Measurements from ENCODE around the gene MINDY3. TPM values are rescaled to one million over a fixed set of nuclear protein-coding genes. Genes with fewer than 3 reads are reported as not detected.

MINDY3 gene
- total RNA-seq, 4 donors from 2014 or later = 32.8 to 44.2 (median 38.2) TPM

DNA sequence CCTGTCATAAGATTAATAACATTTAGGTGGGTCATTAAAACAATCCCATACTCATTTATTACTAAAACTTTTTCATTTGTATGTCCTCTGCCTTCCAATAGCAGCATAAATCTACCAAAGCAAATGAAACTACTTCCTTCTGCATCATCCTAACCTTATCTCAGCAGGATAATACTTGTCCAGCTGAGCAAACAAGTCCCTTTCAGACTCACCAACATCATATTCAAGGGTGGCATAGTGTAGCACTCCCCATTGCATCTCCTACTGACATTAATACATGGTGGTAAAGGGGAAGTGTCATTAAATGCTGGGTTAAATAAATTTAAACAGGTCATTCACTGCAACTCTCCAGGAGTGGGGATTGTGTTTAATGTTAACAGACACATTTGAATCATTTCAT, 3.4 kb upstream of the MINDY3 start:
- Histone ChIP-seq H3K27me3 (no peaks in the 10 kb centered on the region), H3K27ac (no peak overlapping the region), H3K9me3 (no peaks in the 10 kb centered on the region), H3K4me3 (replicated peaks in 1 of 3) (no peak overlapping the region), H3K36me3 (no peaks in the 10 kb centered on the region), H3K4me1 (peaks cover 10 to 11% of the 10 kb centered on the region in 2 donors)
- TF ChIP-seq POLR2A (IDR thresholded peaks at IDR 0.05) = no peak
- TF ChIP-seq, protein P1, sequence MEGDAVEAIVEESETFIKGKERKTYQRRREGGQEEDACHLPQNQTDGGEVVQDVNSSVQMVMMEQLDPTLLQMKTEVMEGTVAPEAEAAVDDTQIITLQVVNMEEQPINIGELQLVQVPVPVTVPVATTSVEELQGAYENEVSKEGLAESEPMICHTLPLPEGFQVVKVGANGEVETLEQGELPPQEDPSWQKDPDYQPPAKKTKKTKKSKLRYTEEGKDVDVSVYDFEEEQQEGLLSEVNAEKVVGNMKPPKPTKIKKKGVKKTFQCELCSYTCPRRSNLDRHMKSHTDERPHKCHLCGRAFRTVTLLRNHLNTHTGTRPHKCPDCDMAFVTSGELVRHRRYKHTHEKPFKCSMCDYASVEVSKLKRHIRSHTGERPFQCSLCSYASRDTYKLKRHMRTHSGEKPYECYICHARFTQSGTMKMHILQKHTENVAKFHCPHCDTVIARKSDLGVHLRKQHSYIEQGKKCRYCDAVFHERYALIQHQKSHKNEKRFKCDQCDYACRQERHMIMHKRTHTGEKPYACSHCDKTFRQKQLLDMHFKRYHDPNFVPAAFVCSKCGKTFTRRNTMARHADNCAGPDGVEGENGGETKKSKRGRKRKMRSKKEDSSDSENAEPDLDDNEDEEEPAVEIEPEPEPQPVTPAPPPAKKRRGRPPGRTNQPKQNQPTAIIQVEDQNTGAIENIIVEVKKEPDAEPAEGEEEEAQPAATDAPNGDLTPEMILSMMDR (IDR thresholded peaks at IDR 0.05) = no peak
- intact Hi-C loops (cut with DNase I) = no loop called here
- no peak for DNase-seq

DNA sequence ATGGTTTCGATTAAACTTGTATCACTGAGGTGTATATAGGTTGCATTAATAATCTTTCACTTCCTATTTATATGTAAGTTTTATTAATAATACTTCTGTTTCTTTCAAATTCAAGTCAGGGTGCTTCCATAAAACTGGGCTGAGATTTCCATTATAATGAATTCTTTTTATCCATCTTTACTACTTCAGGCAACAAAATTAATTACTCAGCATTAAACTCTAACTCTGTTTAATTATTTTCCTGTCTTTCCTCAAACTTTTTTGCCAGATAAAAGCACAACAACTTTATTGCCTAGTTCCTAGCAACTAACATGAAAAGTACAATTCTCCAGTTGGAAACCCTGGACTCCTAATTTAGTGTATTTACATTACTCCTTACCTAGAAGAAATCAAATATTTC, 3.0 kb upstream of the MINDY3 start:
- TF ChIP-seq, protein P1 (IDR thresholded peaks at IDR 0.05) = no peak
- TF ChIP-seq POLR2A (IDR thresholded peaks at IDR 0.05) = no peak
- Histone ChIP-seq H3K4me1 (peaks cover 11 to 14% of the 10 kb centered on the region in 2 donors), H3K9me3 (no peaks in the 10 kb centered on the region), H3K27ac (no peak overlapping the region), H3K36me3 (no peaks in the 10 kb centered on the region), H3K4me3 (replicated peaks in 1 of 3) (no peak overlapping the region), H3K27me3 (no peaks in the 10 kb centered on the region)
- WGBS, 2 donors = 88 to 93% methylated on average over 1 of the region's 1 CpG
- intact Hi-C loops (cut with DNase I) = no loop called here
- no peak for DNase-seq

DNA sequence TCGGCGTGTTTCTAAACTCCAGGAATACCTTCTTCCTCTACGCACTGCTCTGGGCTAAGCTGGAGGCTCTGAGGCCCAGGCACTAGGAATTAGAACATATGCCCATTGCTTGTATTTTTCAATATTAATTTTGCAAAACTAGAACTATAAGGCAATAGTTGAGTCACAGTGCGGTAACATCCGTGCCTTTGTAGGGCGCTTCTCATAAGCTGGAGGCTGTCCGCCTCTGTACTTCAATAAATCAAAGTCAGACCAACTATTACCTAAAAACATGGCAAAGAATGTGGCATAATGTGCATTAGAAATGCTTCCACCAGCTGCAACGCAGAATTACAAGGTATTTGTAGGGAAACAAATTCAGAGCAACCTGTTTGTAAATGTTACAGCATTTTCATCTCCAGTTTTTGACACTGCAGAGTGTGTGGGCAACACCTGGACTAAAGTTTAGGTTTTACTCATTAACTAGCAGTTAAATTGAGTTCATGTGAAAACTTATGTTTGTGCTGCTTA, 440 bp upstream of the MINDY3 start:
- peak overlapping the region in 2 of 3 donors; percentile 67 to 83 for H3K27ac ChIP-seq
- no peaks in the 10 kb centered on the region for H3K27me3 ChIP-seq
- DNase-seq = no peak
- no peaks in the 10 kb centered on the region for H3K36me3 ChIP-seq
- H3K9me3 ChIP-seq = no peaks in the 10 kb centered on the region
- no peak for TF ChIP-seq POLR2A (IDR thresholded peaks at IDR 0.05)
- TF ChIP-seq, protein P1 (IDR thresholded peaks at IDR 0.05) = no peak
- peak overlapping the region; percentile 67 to 82 (median 75) for H3K4me3 ChIP-seq (replicated peaks in 1 of 3)
- WGBS, 2 donors = 50 to 51% methylated on average over 8 of the region's 8 CpGs
- intact Hi-C loops (cut with DNase I) = no loop called here
- peaks cover 11 to 31% of the 10 kb centered on the region in 2 donors for H3K4me1 ChIP-seq

DNA sequence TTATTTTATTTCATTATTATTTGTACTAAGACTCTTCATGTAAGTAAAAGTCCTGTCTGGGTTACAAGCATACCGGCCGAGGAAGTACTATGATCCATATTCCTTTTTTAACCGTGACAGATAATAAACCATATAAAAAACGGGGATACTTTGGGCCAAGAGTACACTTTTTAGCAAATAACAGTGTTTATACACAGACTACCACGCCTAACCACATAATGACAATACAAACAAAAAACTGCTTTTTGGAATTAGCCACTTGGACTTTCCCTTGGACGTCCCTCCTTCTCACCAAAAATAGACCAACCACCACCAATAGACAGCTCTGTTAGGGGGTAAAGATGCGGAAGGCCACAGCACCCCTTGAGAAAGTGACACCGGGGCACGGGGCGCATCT, 800 bp downstream of the MINDY3 start:
- no peaks in the 10 kb centered on the region for H3K9me3 ChIP-seq
- H3K4me1 ChIP-seq = peaks cover 11 to 31% of the 10 kb centered on the region in 2 donors
- no peaks in the 10 kb centered on the region for H3K36me3 ChIP-seq
- no peak overlapping the region for H3K27ac ChIP-seq
- no peak for DNase-seq
- no peaks in the 10 kb centered on the region for H3K27me3 ChIP-seq
- 17 to 19% methylated on average over 10 of the region's 10 CpGs for WGBS, 2 donors
- peak overlapping the region; percentile 67 to 82 (median 75) for H3K4me3 ChIP-seq (replicated peaks in 1 of 3)
- TF ChIP-seq, protein P1 (IDR thresholded peaks at IDR 0.05) = no peak
- no peak for TF ChIP-seq POLR2A (IDR thresholded peaks at IDR 0.05)
- intact Hi-C loops (cut with DNase I) = no loop called here

DNA sequence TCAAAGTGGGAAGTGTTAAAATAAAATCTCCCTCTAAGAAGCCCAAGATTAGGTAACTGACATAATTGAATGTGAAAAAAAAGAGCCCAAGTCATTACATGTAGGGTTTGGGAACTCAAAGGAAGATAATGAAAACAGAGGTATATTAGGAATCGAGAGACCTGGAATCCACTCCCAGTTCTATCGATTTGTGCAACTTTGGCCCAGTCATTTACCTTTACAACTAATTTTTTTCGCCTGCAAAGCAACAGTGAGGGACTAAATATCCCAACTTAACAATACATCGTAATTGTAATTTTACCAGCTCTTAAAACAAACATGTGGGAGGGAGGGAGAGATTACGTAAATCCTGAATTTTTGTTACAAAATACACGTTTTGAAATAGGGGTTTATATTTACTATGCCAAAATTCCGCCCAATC, 1.4 kb downstream of the MINDY3 start:
- no peak for DNase-seq
- TF ChIP-seq, protein P1 (IDR thresholded peaks at IDR 0.05) = no peak
- TF ChIP-seq POLR2A (IDR thresholded peaks at IDR 0.05) = no peak
- Histone ChIP-seq H3K4me1 (peaks cover 11 to 31% of the 10 kb centered on the region in 2 donors), H3K36me3 (no peaks in the 10 kb centered on the region), H3K4me3 (replicated peaks in 1 of 3) (peak overlapping the region in 1 of 3 donors; percentile 75), H3K9me3 (no peaks in the 10 kb centered on the region), H3K27ac (no peak overlapping the region), H3K27me3 (no peaks in the 10 kb centered on the region)
- intact Hi-C loops (cut with DNase I) = no loop called here
- 84 to 86% methylated on average over 7 of the region's 7 CpGs for WGBS, 2 donors
